H9 (cell line): ENCODE results near the gene SETBP1. TPM values are rescaled to one million over a fixed set of nuclear protein-coding genes. Genes with fewer than 3 reads are reported as not detected.
A peak's percentile ranks its signal among the peaks of the same experiment; 100 is the strongest.

ENCODE experiments used
- DNase-seq: peaks from one replicate; pipeline ENCODE4 v3.0.0-alpha.2; 2017
- H2AFZ ChIP-seq: one replicate; pipeline ENCODE4 v1.6.1; 2013; ENCODE audit warnings: mild to moderate bottlenecking, low read length, control low read depth, moderate library complexity
- H2AK5ac ChIP-seq: 2 replicates; pipeline ENCODE4 v1.6.1; 2013; ENCODE audit warnings: low read length, control low read depth, mixed read lengths; ENCODE audit not compliant: insufficient read length
- H2BK120ac ChIP-seq: one replicate; pipeline ENCODE4 v1.6.1; 2013; ENCODE audit warnings: low read depth, mild to moderate bottlenecking, low read length, control low read depth, inconsistent platforms; ENCODE audit not compliant: poor library complexity, severe bottlenecking
- H2BK12ac ChIP-seq: 2 replicates; pipeline ENCODE4 v1.6.1; 2013; ENCODE audit warnings: low read length, control low read depth, mixed read lengths, low read depth; ENCODE audit not compliant: insufficient read length
- H2BK15ac ChIP-seq: 2 replicates; pipeline ENCODE4 v1.6.1; 2013; ENCODE audit warnings: low read depth, low read length, control low read depth
- H2BK20ac ChIP-seq: one replicate; pipeline ENCODE4 v1.6.1; 2013; ENCODE audit warnings: low read depth, mild to moderate bottlenecking, low read length, control low read depth, inconsistent platforms; ENCODE audit not compliant: poor library complexity, severe bottlenecking
- H2BK5ac ChIP-seq: 2 replicates; pipeline ENCODE4 v1.6.1; 2013; ENCODE audit warnings: low read length, control low read depth, mixed read lengths; ENCODE audit not compliant: insufficient read length
- H3K14ac ChIP-seq: 2 replicates; pipeline ENCODE4 v1.6.1; 2013; ENCODE audit warnings: low read length, control low read depth; ENCODE audit not compliant: insufficient read depth
- H3K18ac ChIP-seq: 2 replicates; pipeline ENCODE4 v1.6.1; 2013; ENCODE audit warnings: low read depth, mild to moderate bottlenecking, mixed read lengths, low read length, control low read depth; ENCODE audit not compliant: insufficient read length
- H3K23ac ChIP-seq: 2 replicates; pipeline ENCODE4 v1.6.1; 2013; ENCODE audit warnings: low read length, control low read depth, mixed read lengths, low read depth; ENCODE audit not compliant: insufficient read length
- H3K23me2 ChIP-seq: 2 replicates; pipeline ENCODE4 v1.6.1; 2013; ENCODE audit warnings: low read depth, mild to moderate bottlenecking, mixed read lengths, low read length, control low read depth; ENCODE audit not compliant: insufficient read length, poor library complexity, severe bottlenecking
- H3K27ac ChIP-seq: 2 replicates; pipeline ENCODE4 v1.5.1; 2013; ENCODE audit warnings: low read length, control low read depth, mixed read lengths, low read depth; ENCODE audit not compliant: insufficient read length
- H3K27me3 ChIP-seq: 2 replicates; pipeline ENCODE4 v1.6.1; 2013; ENCODE audit warnings: low read length, control low read depth, inconsistent platforms; ENCODE audit not compliant: insufficient read depth
- H3K4ac ChIP-seq: 2 replicates; pipeline ENCODE4 v1.6.1; 2013; ENCODE audit warnings: low read depth, mild to moderate bottlenecking, control low read depth, inconsistent platforms, low read length, moderate library complexity
- H3K4me1 ChIP-seq: 2 replicates; pipeline ENCODE4 v1.6.1; 2013; ENCODE audit warnings: low read length, control low read depth, inconsistent platforms; ENCODE audit not compliant: insufficient read depth
- H3K4me2 ChIP-seq: 2 replicates; pipeline ENCODE4 v1.6.1; 2013; ENCODE audit warnings: low read length, control low read depth, mixed read lengths; ENCODE audit not compliant: insufficient read length, insufficient read depth
- H3K56ac ChIP-seq: 2 replicates; pipeline ENCODE4 v1.6.1; 2013; ENCODE audit warnings: low read depth, mild to moderate bottlenecking, mixed read lengths, low read length, control low read depth; ENCODE audit not compliant: insufficient read length
- H3K79me1 ChIP-seq: 2 replicates; pipeline ENCODE4 v1.6.1; 2013; ENCODE audit warnings: low read depth, mild to moderate bottlenecking, moderate library complexity, low read length, control low read depth, inconsistent platforms; ENCODE audit not compliant: insufficient read depth, poor library complexity, severe bottlenecking
- H3K79me2 ChIP-seq: 2 replicates; pipeline ENCODE4 v1.6.1; 2013; ENCODE audit warnings: low read length, control low read depth, inconsistent platforms; ENCODE audit not compliant: insufficient read depth
- H3K9ac ChIP-seq: 2 replicates; pipeline ENCODE4 v1.6.1; 2013; ENCODE audit warnings: low read length, control low read depth, mixed read lengths; ENCODE audit not compliant: insufficient read length; ENCODE audit errors: extremely low read depth
- H3K9me3 ChIP-seq: one replicate; pipeline ENCODE4 v1.6.1; 2013; ENCODE audit warnings: low read depth, low read length, inconsistent platforms; ENCODE audit not compliant: control insufficient read depth
- H3T11ph ChIP-seq: one replicate; pipeline ENCODE4 v1.6.1; 2013; ENCODE audit warnings: mild to moderate bottlenecking, low read length, control low read depth, inconsistent platforms
- H4K20me1 ChIP-seq: one replicate; pipeline ENCODE4 v1.6.1; 2013; ENCODE audit not compliant: control insufficient read depth, insufficient read length, insufficient read depth
- H4K5ac ChIP-seq: 2 replicates; pipeline ENCODE4 v1.6.1; 2013; ENCODE audit warnings: low read depth, mild to moderate bottlenecking, mixed read lengths, low read length, control low read depth; ENCODE audit not compliant: insufficient read length
- H4K8ac ChIP-seq: replicated peaks from 2 replicates; pipeline ENCODE4 v1.6.1; 2013; ENCODE audit warnings: low read length, control low read depth, mixed read lengths, low read depth; ENCODE audit not compliant: insufficient read length
- H4K91ac ChIP-seq: 2 replicates; pipeline ENCODE4 v1.6.1; 2013; ENCODE audit warnings: low read depth, mild to moderate bottlenecking, moderate library complexity, mixed read lengths, low read length, control low read depth; ENCODE audit not compliant: insufficient read length
- H3K27ac Mint-ChIP-seq, 3 experiments: 2 replicates in 2 of 3; 3 replicates in 1 of 3; pipeline ENCODE4 v1.8.0; 2020 to 2021; ENCODE audit warnings: mixed read lengths in 3 of 3, mild to moderate bottlenecking in 1 of 3, moderate library complexity in 1 of 3
- H3K27me3 Mint-ChIP-seq: 2 replicates; pipeline ENCODE4 v1.8.0; 2021; ENCODE audit warnings: low read depth, mild to moderate bottlenecking, moderate library complexity, mixed read lengths
- H3K36me3 Mint-ChIP-seq, 3 experiments: 2 replicates in 2 of 3; 3 replicates in 1 of 3; pipeline ENCODE4 v1.8.0; 2020 to 2021; ENCODE audit warnings: low read depth in 3 of 3, mixed read lengths in 3 of 3; ENCODE audit not compliant: insufficient read depth in 1 of 3
- H3K4me1 Mint-ChIP-seq, 2 experiments: 2 replicates each; pipeline ENCODE4 v1.8.0; 2020; ENCODE audit warnings: mixed read lengths in 2 of 2
- H3K4me3 Mint-ChIP-seq, 2 experiments: 2 replicates in 1 of 2; 3 replicates in 1 of 2; pipeline ENCODE4 v1.8.0; 2020 to 2021; ENCODE audit warnings: mild to moderate bottlenecking in 2 of 2, mixed read lengths in 2 of 2, moderate library complexity in 1 of 2
- H3K9me3 Mint-ChIP-seq, 2 experiments: 2 replicates in 1 of 2; 3 replicates in 1 of 2; pipeline ENCODE4 v1.8.0; 2020; ENCODE audit warnings: mild to moderate bottlenecking in 2 of 2, mixed read lengths in 2 of 2, moderate library complexity in 1 of 2
- WGBS: extraction: QIAGEN DNeasy Blood & Tissue Kit; methylation state at CpG from one replicate; pipeline ENCODE4 v1.1.7; 2013; ENCODE audit warnings: missing lambda C conversion rate, low lambda C conversion rate, mixed read lengths; ENCODE audit not compliant: insufficient read length; ENCODE audit errors: extremely low coverage; 5-methylcytosine and 5-hydroxymethylcytosine counted together
- total RNA-seq: library from RNA; stranded (reverse); gene quantifications from 2 replicates; pipeline ENCODE4 v1.2.1, GENCODE V29; 2021
- TF ChIP-seq, protein P1 (sequence below): fragments of 200-600 bp; sonication (generic); conservative IDR thresholded peaks from 3 replicates; pipeline ENCODE4 v1.8.0; 2021; ENCODE audit warnings: antibody characterized with exemption, mild to moderate bottlenecking

The SETBP1 gene
- total RNA-seq, 1 experiment from 2014 or later = 4.6 TPM

DNA sequence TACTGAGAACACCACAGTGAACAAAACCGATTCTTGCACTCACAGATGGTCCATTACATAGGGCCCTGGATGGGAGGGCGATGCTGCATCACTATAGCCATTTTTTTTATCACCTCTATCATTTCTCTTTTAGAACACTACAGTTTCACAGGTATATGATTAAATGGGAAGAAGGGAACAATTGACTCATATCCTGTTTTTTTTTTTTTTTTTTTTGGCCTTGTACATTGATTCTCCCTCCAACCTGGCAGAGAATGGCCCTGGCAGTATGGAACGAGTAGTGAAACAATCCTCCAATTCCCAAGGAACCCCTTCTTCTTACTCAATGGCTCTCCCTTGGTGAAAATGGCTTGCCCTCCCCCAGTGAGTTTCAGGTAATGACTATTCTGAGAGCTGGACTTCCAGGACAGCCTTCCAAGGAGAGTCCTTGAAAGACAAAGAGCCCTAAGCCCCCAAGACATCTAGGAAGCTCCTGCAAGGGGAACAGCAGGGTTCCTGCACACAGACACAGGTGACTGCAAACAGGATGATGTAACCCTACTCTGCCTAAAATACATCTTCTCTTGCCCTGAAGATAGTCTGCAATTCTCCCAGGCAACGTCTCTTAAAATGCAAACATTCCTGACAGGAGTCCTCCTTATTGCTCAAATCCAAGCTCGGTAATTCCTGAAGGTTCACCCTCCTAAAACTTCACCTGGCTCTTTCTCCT lies 405.4 kb downstream of the SETBP1 start:
- H3K9ac ChIP-seq = no peak overlapping the region
- H3K79me2 ChIP-seq = no peaks in the 10 kb centered on the region
- no peak overlapping the region for H4K5ac ChIP-seq
- Mint-ChIP-seq H3K4me1 (peaks cover 10% of the 10 kb centered on the region in 2 experiments), H3K4me3 (no peak overlapping the region), H3K27ac (peak overlapping the region; percentile 6 to 68 (median 15); a peak in 4 of 7 replicates), H3K36me3 (0 out of 7 replicates have a peak, but pooled peaks cover 0 to 3% (median 0%) of the 10 kb centered on the region in 3 experiments), H3K27me3 (no peaks in the 10 kb centered on the region), H3K9me3 (peaks cover 2% of the 10 kb centered on the region in 2 experiments; a peak in 1 of 5 replicates)
- no peak overlapping the region for H2BK5ac ChIP-seq
- no CpG with 5 or more reads among the region's 5 CpGs for WGBS
- no peak overlapping the region for H3K14ac ChIP-seq
- no peak overlapping the region for H2BK120ac ChIP-seq
- no peak overlapping the region for H3K23ac ChIP-seq
- no peaks in the 10 kb centered on the region for H4K20me1 ChIP-seq
- peaks cover 4% of the 10 kb centered on the region; the same call in 1 of the 2 replicates for H3K4me1 ChIP-seq
- no peak overlapping the region for H4K8ac ChIP-seq
- TF ChIP-seq, protein P1, sequence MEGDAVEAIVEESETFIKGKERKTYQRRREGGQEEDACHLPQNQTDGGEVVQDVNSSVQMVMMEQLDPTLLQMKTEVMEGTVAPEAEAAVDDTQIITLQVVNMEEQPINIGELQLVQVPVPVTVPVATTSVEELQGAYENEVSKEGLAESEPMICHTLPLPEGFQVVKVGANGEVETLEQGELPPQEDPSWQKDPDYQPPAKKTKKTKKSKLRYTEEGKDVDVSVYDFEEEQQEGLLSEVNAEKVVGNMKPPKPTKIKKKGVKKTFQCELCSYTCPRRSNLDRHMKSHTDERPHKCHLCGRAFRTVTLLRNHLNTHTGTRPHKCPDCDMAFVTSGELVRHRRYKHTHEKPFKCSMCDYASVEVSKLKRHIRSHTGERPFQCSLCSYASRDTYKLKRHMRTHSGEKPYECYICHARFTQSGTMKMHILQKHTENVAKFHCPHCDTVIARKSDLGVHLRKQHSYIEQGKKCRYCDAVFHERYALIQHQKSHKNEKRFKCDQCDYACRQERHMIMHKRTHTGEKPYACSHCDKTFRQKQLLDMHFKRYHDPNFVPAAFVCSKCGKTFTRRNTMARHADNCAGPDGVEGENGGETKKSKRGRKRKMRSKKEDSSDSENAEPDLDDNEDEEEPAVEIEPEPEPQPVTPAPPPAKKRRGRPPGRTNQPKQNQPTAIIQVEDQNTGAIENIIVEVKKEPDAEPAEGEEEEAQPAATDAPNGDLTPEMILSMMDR = no peak
- no peak overlapping the region for H3T11ph ChIP-seq
- H3K9me3 ChIP-seq = no peaks in the 10 kb centered on the region
- no peak overlapping the region for H3K56ac ChIP-seq
- no peak for DNase-seq
- no peak overlapping the region for H3K18ac ChIP-seq
- no peak overlapping the region for H3K27ac ChIP-seq
- H2BK12ac ChIP-seq = no peak overlapping the region
- no peak overlapping the region for H2BK20ac ChIP-seq
- H3K23me2 ChIP-seq = no peaks in the 10 kb centered on the region
- no peak overlapping the region for H3K4me2 ChIP-seq
- no peak overlapping the region for H3K4ac ChIP-seq
- H2AK5ac ChIP-seq = no peak overlapping the region
- H2BK15ac ChIP-seq = no peak overlapping the region
- H2AFZ ChIP-seq = no peak overlapping the region
- H3K79me1 ChIP-seq = no peaks in the 10 kb centered on the region
- no peaks in the 10 kb centered on the region for H3K27me3 ChIP-seq
- H4K91ac ChIP-seq = no peak overlapping the region
